GM10248 (cell line): Measurements from ENCODE around the gene ATP5ME.

Source experiments
- CTCF ChIA-PET: fragments of 300-600 bp; sonication (Branson Sonifier 250); formaldehyde crosslinking; extraction: SDS; loops from one replicate; lab custom pipeline; 2021; ENCODE audit warnings: antibody characterized with exemption; lab: Yijun Ruan, JAX
- POLR2A ChIA-PET: fragments of 350-650 bp; sonication (Branson Sonifier 250); formaldehyde crosslinking; extraction: SDS; loops from one replicate; lab custom pipeline; 2020; ENCODE audit warnings: antibody characterized with exemption; lab: Yijun Ruan, JAX
- DNase-seq: peaks from one replicate; pipeline ENCODE4 v3.0.0; 2012; ENCODE audit errors: extremely low spot score
- CTCF ChIP-seq: IDR thresholded peaks from 2 replicates; pipeline ENCODE4 v1.5.1; 2012; ENCODE audit warnings: mild to moderate bottlenecking, low read depth; ENCODE audit errors: extremely low read depth, missing control alignments, control extremely low read depth

Gene ATP5ME

GRCh38 chr4:705278-706082 lies 31.4 kb upstream of the ATP5ME start, which contains the start of gene PCGF3:
Gene PCGF3 (plus strand): TSS chr4:705832. CDS start chr4:733681, 27,849 bp downstream.
- CTCF ChIA-PET: no interaction called here
- POLR2A ChIA-PET: no interaction called here
- DNase-seq: peak; percentile 100
- no peak for TF ChIP-seq CTCF

GRCh38 chr4:704971-705277 lies 30.8 kb upstream of the ATP5ME start:
- DNase-seq: no peak
- no peak for TF ChIP-seq CTCF
- ChIA-PET CTCF (interaction anchor here (1.2 kb wide), 1 partner anchor 38 kb away, joined by 3 read pairs; no protein-coding TSS in a partner anchor), POLR2A (no interaction called here)

GRCh38 chr4:704198-704891 lies 30.3 kb upstream of the ATP5ME start:
- ChIA-PET POLR2A (no interaction called here), CTCF (interaction anchor here (1.2 kb wide), 1 partner anchor 39 kb away, joined by 3 read pairs; no protein-coding TSS in a partner anchor)
- no peak for TF ChIP-seq CTCF
- DNase-seq: no peak

GRCh38 chr4:703336-704197 lies 29.5 kb upstream of the ATP5ME start:
- ChIA-PET POLR2A (no interaction called here), CTCF (interaction anchor here (1.2 to 1.5 kb wide), 2 partner anchors 38 to 39 kb away, joined by 3 to 4 read pairs; no protein-coding TSS in a partner anchor)
- no peak for DNase-seq
- no peak for TF ChIP-seq CTCF

GRCh38 chr4:702618-703048 lies 28.6 kb upstream of the ATP5ME start:
- ChIA-PET CTCF (interaction anchor here (1.5 kb wide), 1 partner anchor 39 kb away, joined by 4 read pairs; no protein-coding TSS in a partner anchor), POLR2A (no interaction called here)

More at GRCh38 chr4:702618-703048, 28.6 kb upstream of the ATP5ME start:
- no peak for DNase-seq
- no peak for TF ChIP-seq CTCF
